Peyer's patch (tissue), 4 donors: Measurements from ENCODE around the gene TOX2. TPM values are rescaled to one million over a fixed set of nuclear protein-coding genes. Genes with fewer than 3 reads are reported as not detected.

ENCODE experiments used
- DNase-seq, 3 donors: peaks; one replicate each; pipeline ENCODE4 v3.0.0-alpha.2; 2017 to 2019
- H3K27ac ChIP-seq, 4 donors: fragments of 200-600 bp; sonication (generic); one replicate each; pipeline ENCODE4 v1.5.1; 2016 to 2019
- H3K27me3 ChIP-seq, 2 donors: fragments of 200-600 bp; sonication (generic); one replicate each; pipeline ENCODE4 v1.5.1; 2019
- H3K36me3 ChIP-seq, 3 donors: fragments of 200-600 bp; sonication (generic); one replicate each; pipeline ENCODE4 v1.5.1; 2016 to 2019
- H3K4me1 ChIP-seq, 4 donors: fragments of 200-600 bp; sonication (generic); one replicate each; pipeline ENCODE4 v1.5.1; 2016 to 2019
- H3K4me3 ChIP-seq, 4 donors: fragments of 200-600 bp; sonication (generic); 1 replicate in 3 of 4; 2 replicates in 1 of 4; pipeline ENCODE4 v1.5.1; 2016 to 2019; ENCODE audit warnings: mild to moderate bottlenecking in 1 of 4
- H3K9me3 ChIP-seq, 4 donors: fragments of 200-600 bp; sonication (generic); one replicate each; pipeline ENCODE4 v1.5.1; 2016 to 2019; ENCODE audit warnings: mild to moderate bottlenecking in 1 of 4
- CTCF ChIP-seq, 6 experiments: fragments of 450-650 bp in 4 of 6; fragments of 200-600 bp in 2 of 6; sonication (generic) in 1 of 6; IDR thresholded peaks; one replicate each; pipeline ENCODE4 v1.5.1; 2017 to 2019; ENCODE audit warnings: antibody characterized with exemption in 6 of 6, mild to moderate bottlenecking in 3 of 6, moderate library complexity in 1 of 6
- POLR2A ChIP-seq, 2 donors: fragments of 450-650 bp; IDR thresholded peaks; one replicate each; pipeline ENCODE4 v1.5.1; 2017; ENCODE audit warnings: antibody characterized with exemption in 2 of 2, mild to moderate bottlenecking in 2 of 2, moderate library complexity in 2 of 2
- small RNA-seq, 2 donors: library from RNA; depleted of rRNA; stranded (forward); fragments of <200 nt; gene quantifications; one replicate each; pipeline ENCODE3, GENCODE V24; 2016
- total RNA-seq, 4 donors: library from RNA; depleted of rRNA; stranded (reverse); fragments of >200 nt; gene quantifications; one replicate each; pipeline ENCODE4 v1.1.0, GENCODE V29; 2016

The TOX2 gene
- total RNA-seq, 4 donors from 2014 or later = 1.9 to 5.8 (median 2.0) TPM

GRCh38 chr20:44118185-44119033 is 203.8 kb downstream of the TOX2 start:
- no peak for TF ChIP-seq POLR2A (IDR thresholded peaks at IDR 0.05)
- no peak for TF ChIP-seq CTCF (IDR thresholded peaks at IDR 0.05)
- Histone ChIP-seq H3K4me3 (no peak overlapping the region), H3K27ac (no peak overlapping the region), H3K27me3 (no peaks in the 10 kb centered on the region), H3K36me3 (no peaks in the 10 kb centered on the region), H3K9me3 (no peaks in the 10 kb centered on the region), H3K4me1 (no peaks in the 10 kb centered on the region)
- DNase-seq = no peak

Small RNAs within 50 kb of the gene (small RNA-seq; reads per million reads assigned to genes)
- 0 reads per million in 2 donors for gene RN7SL443P

Other genes with a start within 250 kb of the TOX2 start
- 10 to 100 TPM in 1 of 4 donors, 1 to 10 TPM in 3; 1.5 to 27.2 (median 2.6) TPM for gene MYBL2, start 247.7 kb upstream of the TOX2 start, total RNA-seq
- not detected for gene GTSF1L, start 187.8 kb upstream of the TOX2 start, total RNA-seq